Panc1 (cell line): ENCODE measurements around the gene TLCD5. TPM values are rescaled to one million over a fixed set of nuclear protein-coding genes. Genes with fewer than 3 reads are reported as not detected.

Experiments used
- ATAC-seq: fragments of 200-7000 bp; cut with Tn5 transposase; 2 replicates; pipeline ENCODE4 v1.9.1; 2020; ENCODE audit warnings: mild to moderate bottlenecking, moderate library complexity
- BruUV-seq: library from RNA; stranded (reverse); fragments of 400-500 nt; replicated peaks from 2 replicates; lab custom pipeline; 2021; lab: Mats Ljungman, UMichigan
- CTCF ChIA-PET: fragments of 300-600 bp; sonication (Branson Sonifier 250); formaldehyde crosslinking; loops from one replicate; lab custom pipeline; 2022; ENCODE audit warnings: antibody characterized with exemption; lab: Charles Lee
- POLR2A ChIA-PET: fragments of 300-600 bp; sonication (Branson Sonifier 250); formaldehyde crosslinking; loops from one replicate; lab custom pipeline; 2022; ENCODE audit warnings: antibody characterized with exemption; lab: Charles Lee
- DNase-seq: peaks from one replicate; pipeline ENCODE4 v3.0.0-alpha.2; 2010; ENCODE audit warnings: low read depth, low spot score
- H3K27ac ChIP-seq: 2 replicates; pipeline ENCODE4 v1.5.1; 2011; ENCODE audit warnings: mild to moderate bottlenecking, low read length, inconsistent platforms
- H3K27me3 ChIP-seq: fragments of 200-500 bp; sonication (Bioruptor generic); 2 replicates; pipeline ENCODE4 v1.6.0; 2014; ENCODE audit warnings: low read length, inconsistent platforms; ENCODE audit not compliant: control insufficient read depth, insufficient read depth
- H3K36me3 ChIP-seq: fragments of 200-500 bp; sonication (Bioruptor generic); 2 replicates; pipeline ENCODE4 v1.5.1; 2014; ENCODE audit warnings: inconsistent platforms, mild to moderate bottlenecking, low read length, moderate library complexity; ENCODE audit not compliant: control insufficient read depth, insufficient read depth
- H3K4me1 ChIP-seq: 2 replicates; pipeline ENCODE4 v1.5.1; 2011; ENCODE audit warnings: inconsistent platforms, mild to moderate bottlenecking, low read length, moderate library complexity; ENCODE audit not compliant: control insufficient read depth, insufficient read depth
- H3K4me3 ChIP-seq, 2 experiments: 2 replicates each; pipeline ENCODE4 v1.5.1; 2011 to 2012; ENCODE audit warnings: low read depth in 2 of 2, low read length in 2 of 2, mild to moderate bottlenecking in 2 of 2, inconsistent platforms in 1 of 2, moderate library complexity in 1 of 2
- H3K9me3 ChIP-seq: fragments of 200-500 bp; sonication (Bioruptor generic); 2 replicates; pipeline ENCODE4 v1.5.1; 2014; ENCODE audit warnings: low read depth, mild to moderate bottlenecking, inconsistent platforms, low read length, moderate library complexity; ENCODE audit not compliant: control insufficient read depth, insufficient read depth
- POLR2AphosphoS5 ChIP-seq: IDR thresholded peaks from 2 replicates; pipeline ENCODE4 v1.6.1; 2012; ENCODE audit warnings: mild to moderate bottlenecking, low read depth, low read length, moderate library complexity
- SIN3A ChIP-seq: IDR thresholded peaks from 2 replicates; pipeline ENCODE4 v1.6.1; 2012; ENCODE audit warnings: low read depth, mild to moderate bottlenecking, low read length, moderate library complexity, borderline replicate concordance; ENCODE audit not compliant: insufficient read depth
- TCF7L2 ChIP-seq: IDR thresholded peaks from 2 replicates; pipeline ENCODE4 v1.6.1; 2011; ENCODE audit warnings: mild to moderate bottlenecking, low read depth, low read length, inconsistent platforms
- in situ Hi-C: cut with HindIII; loops from 2 replicates; pipeline ENCODE4 v1.10.0; 2016; ENCODE audit warnings: low sequenced_read_pairs, low pct_unique_long_range_greater_than_20kb
- intact Hi-C: fragments of 100-400 bp; cut with micrococcal nuclease; formaldehyde crosslinking; loops from one replicate; pipeline ENCODE4 v1.10.0; 2022; ENCODE audit not compliant: unreplicated experiment
- total RNA-seq: library from RNA; stranded (reverse); gene quantifications from one replicate; pipeline ENCODE4 v1.2.1, GENCODE V29; 2021; ENCODE audit not compliant: unreplicated experiment
- TF ChIP-seq, protein P1 (sequence below): fragments of 450-650 bp; IDR thresholded peaks from 2 replicates; pipeline ENCODE4 v1.5.1; 2017; ENCODE audit warnings: mild to moderate bottlenecking
- TF ChIP-seq, protein P2 (sequence below), 2 experiments: IDR thresholded peaks; 2 replicates each; pipeline ENCODE4 v1.6.1; 2011 to 2012; ENCODE audit warnings: low read depth in 2 of 2, control low read depth in 1 of 2, low read length in 1 of 2, mild to moderate bottlenecking in 1 of 2, moderate library complexity in 1 of 2; ENCODE audit not compliant: insufficient read depth in 1 of 2

TLCD5 gene
- total RNA-seq, 1 experiment from 2014 or later, result 22.8 TPM

DNA sequence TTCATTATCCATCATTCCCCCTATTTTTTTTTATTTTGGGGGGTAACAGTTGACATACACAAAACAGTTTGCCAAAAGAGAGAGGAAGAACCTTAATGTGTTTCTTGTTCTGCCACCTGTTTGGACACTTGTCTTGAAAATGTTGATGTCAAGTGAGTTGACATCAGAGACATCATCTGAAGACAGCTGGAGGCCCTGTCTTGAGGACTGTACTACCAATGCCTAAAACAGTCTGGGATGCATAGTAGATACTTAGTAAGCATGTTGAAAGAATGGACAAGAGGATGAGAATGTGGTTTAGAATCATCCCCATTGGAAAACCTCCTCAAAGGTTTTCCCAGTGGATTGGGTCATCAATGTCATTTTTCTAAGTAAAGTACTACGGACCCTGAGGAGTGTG is 8.7 kb downstream of the TLCD5 start:
- H3K36me3 ChIP-seq, result peaks cover 17% of the 10 kb centered on the region
- H3K27ac ChIP-seq, result peak overlapping the region; percentile 98
- ChIA-PET POLR2A (interaction anchor here (0.7 kb wide), 1 partner anchor 386 kb away, joined by 4 read pairs; no protein-coding TSS in a partner anchor), CTCF (no interaction called here)
- BruUV-seq, result no TSS peak
- no peak for TF ChIP-seq POLR2AphosphoS5
- no peak for TF ChIP-seq SIN3A
- no peak for TF ChIP-seq TCF7L2
- TF ChIP-seq, protein P1, sequence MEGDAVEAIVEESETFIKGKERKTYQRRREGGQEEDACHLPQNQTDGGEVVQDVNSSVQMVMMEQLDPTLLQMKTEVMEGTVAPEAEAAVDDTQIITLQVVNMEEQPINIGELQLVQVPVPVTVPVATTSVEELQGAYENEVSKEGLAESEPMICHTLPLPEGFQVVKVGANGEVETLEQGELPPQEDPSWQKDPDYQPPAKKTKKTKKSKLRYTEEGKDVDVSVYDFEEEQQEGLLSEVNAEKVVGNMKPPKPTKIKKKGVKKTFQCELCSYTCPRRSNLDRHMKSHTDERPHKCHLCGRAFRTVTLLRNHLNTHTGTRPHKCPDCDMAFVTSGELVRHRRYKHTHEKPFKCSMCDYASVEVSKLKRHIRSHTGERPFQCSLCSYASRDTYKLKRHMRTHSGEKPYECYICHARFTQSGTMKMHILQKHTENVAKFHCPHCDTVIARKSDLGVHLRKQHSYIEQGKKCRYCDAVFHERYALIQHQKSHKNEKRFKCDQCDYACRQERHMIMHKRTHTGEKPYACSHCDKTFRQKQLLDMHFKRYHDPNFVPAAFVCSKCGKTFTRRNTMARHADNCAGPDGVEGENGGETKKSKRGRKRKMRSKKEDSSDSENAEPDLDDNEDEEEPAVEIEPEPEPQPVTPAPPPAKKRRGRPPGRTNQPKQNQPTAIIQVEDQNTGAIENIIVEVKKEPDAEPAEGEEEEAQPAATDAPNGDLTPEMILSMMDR, result no peak
- TF ChIP-seq, protein P2, sequence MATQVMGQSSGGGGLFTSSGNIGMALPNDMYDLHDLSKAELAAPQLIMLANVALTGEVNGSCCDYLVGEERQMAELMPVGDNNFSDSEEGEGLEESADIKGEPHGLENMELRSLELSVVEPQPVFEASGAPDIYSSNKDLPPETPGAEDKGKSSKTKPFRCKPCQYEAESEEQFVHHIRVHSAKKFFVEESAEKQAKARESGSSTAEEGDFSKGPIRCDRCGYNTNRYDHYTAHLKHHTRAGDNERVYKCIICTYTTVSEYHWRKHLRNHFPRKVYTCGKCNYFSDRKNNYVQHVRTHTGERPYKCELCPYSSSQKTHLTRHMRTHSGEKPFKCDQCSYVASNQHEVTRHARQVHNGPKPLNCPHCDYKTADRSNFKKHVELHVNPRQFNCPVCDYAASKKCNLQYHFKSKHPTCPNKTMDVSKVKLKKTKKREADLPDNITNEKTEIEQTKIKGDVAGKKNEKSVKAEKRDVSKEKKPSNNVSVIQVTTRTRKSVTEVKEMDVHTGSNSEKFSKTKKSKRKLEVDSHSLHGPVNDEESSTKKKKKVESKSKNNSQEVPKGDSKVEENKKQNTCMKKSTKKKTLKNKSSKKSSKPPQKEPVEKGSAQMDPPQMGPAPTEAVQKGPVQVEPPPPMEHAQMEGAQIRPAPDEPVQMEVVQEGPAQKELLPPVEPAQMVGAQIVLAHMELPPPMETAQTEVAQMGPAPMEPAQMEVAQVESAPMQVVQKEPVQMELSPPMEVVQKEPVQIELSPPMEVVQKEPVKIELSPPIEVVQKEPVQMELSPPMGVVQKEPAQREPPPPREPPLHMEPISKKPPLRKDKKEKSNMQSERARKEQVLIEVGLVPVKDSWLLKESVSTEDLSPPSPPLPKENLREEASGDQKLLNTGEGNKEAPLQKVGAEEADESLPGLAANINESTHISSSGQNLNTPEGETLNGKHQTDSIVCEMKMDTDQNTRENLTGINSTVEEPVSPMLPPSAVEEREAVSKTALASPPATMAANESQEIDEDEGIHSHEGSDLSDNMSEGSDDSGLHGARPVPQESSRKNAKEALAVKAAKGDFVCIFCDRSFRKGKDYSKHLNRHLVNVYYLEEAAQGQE (IDR thresholded peaks at IDR 0.05; ENCODE audit: insufficient read depth in 1 of 2, low read depth in 2 of 2, low read length in 1 of 2), result no peak
- no peak overlapping the region for H3K4me3 ChIP-seq
- DNase-seq, result no peak
- intact Hi-C loops (no loop called here), in situ Hi-C loops (no loop called here)
- H3K4me1 ChIP-seq, result peaks cover 62% of the 10 kb centered on the region
- no peak for ATAC-seq
- no peaks in the 10 kb centered on the region for H3K27me3 ChIP-seq
- H3K9me3 ChIP-seq, result no peaks in the 10 kb centered on the region

DNA sequence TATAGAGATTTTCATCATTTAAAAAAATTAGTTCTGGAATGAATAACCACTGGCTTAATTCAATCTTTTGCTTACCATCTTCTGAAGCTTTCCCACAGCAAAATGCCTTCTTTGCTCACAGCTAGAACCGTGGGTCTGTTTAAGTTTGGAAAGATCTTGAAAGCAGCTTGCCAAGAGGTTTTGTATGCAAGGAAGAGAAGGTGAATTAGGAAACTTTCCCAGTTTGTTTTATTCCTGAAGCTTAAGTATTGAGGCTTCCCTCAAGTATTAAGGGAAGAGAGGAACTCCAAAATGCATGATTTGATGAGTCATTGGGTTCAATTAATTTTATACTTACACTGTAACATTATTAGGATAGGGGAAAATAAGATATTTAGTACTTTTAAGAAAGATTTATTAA is 9.2 kb downstream of the TLCD5 start:
- BruUV-seq, result no TSS peak
- no peak for TF ChIP-seq POLR2AphosphoS5
- TF ChIP-seq, protein P2 (IDR thresholded peaks at IDR 0.05; ENCODE audit: insufficient read depth in 1 of 2, low read depth in 2 of 2, low read length in 1 of 2), result no peak
- in situ Hi-C loops, result no loop called here

More for the DNA sequence above, 9.2 kb downstream of the TLCD5 start:
- ATAC-seq (no peak), DNase-seq (no peak)
- intact Hi-C loops, result no loop called here
- POLR2A ChIA-PET, result interaction anchor here (0.5 to 0.7 kb wide), 2 partner anchors 98 to 386 kb away, joined by 3 to 4 read pairs; no protein-coding TSS in a partner anchor
- Histone ChIP-seq H3K27me3 (no peaks in the 10 kb centered on the region), H3K27ac (peak overlapping the region; percentile 98), H3K4me3 (no peak overlapping the region), H3K36me3 (peaks cover 16% of the 10 kb centered on the region), H3K4me1 (peaks cover 58% of the 10 kb centered on the region), H3K9me3 (no peaks in the 10 kb centered on the region)
- CTCF ChIA-PET, result no interaction called here
